CD14-positive monocyte (primary cell): ENCODE results near the gene TAL2. TPM values are rescaled to one million over a fixed set of nuclear protein-coding genes. Genes with fewer than 3 reads are reported as not detected.

Experiments used
- DNase-seq, 3 donors: peaks; one replicate each; pipeline ENCODE4 v3.0.0-alpha.2; 2011 to 2022
- H2AFZ ChIP-seq: 2 replicates; pipeline ENCODE4 v1.6.0; 2012; ENCODE audit warnings: mild to moderate bottlenecking, low read depth, low read length, inconsistent platforms; ENCODE audit not compliant: insufficient read depth, poor library complexity, severe bottlenecking
- H3K27ac ChIP-seq, 2 donors: 1 replicate in 1 of 2; 2 replicates in 1 of 2; pipeline ENCODE4 v1.5.1; 2012 to 2013; ENCODE audit warnings: low read length in 2 of 2, control low read depth in 1 of 2, inconsistent platforms in 1 of 2, low read depth in 1 of 2, mild to moderate bottlenecking in 1 of 2
- H3K27me3 ChIP-seq, 2 donors: one replicate each; pipeline versions ENCODE4 v1.6.0 to v1.6.1; 2011 to 2013; ENCODE audit warnings: low read length in 2 of 2; ENCODE audit not compliant: control insufficient read depth in 2 of 2, insufficient read depth in 2 of 2
- H3K36me3 ChIP-seq, 2 donors: replicated peaks in 1 of 2; 1 replicate in 1 of 2; 2 replicates in 1 of 2; pipeline versions ENCODE4 v1.5.1 to v1.6.1; 2012 to 2013; ENCODE audit warnings: low read length in 2 of 2, control low read depth in 1 of 2, inconsistent platforms in 1 of 2, mild to moderate bottlenecking in 1 of 2; ENCODE audit not compliant: insufficient read depth in 2 of 2, control insufficient read depth in 1 of 2
- H3K4me1 ChIP-seq, 2 donors: 1 replicate in 1 of 2; 2 replicates in 1 of 2; pipeline versions ENCODE4 v1.5.1 to v1.6.1; 2012 to 2013; ENCODE audit warnings: low read length in 2 of 2, control low read depth in 1 of 2, inconsistent platforms in 1 of 2, mild to moderate bottlenecking in 1 of 2, moderate library complexity in 1 of 2; ENCODE audit not compliant: insufficient read depth in 2 of 2, control insufficient read depth in 1 of 2
- H3K4me2 ChIP-seq: replicated peaks from 2 replicates; pipeline ENCODE3; 2012; ENCODE audit warnings: low read length, moderate library complexity, mild to moderate bottlenecking; ENCODE audit not compliant: poor library complexity, severe bottlenecking; ENCODE audit errors: extremely low read depth
- H3K4me3 ChIP-seq, 3 experiments: fragments of 200-600 bp in 1 of 3; sonication (generic) in 1 of 3; replicated peaks in 1 of 3; 1 replicate in 2 of 3; 2 replicates in 1 of 3; pipeline ENCODE4 v1.5.1; 2011 to 2013; ENCODE audit warnings: low read length in 3 of 3, mild to moderate bottlenecking in 3 of 3, control low read depth in 2 of 3, low read depth in 2 of 3, inconsistent platforms in 1 of 3, moderate library complexity in 1 of 3
- H3K79me2 ChIP-seq: 2 replicates; pipeline ENCODE4 v1.6.0; 2012; ENCODE audit warnings: mild to moderate bottlenecking, control low read depth, inconsistent platforms, low read length, moderate library complexity; ENCODE audit not compliant: insufficient read depth
- H3K9ac ChIP-seq: 2 replicates; pipeline ENCODE4 v1.6.0; 2017; ENCODE audit warnings: low read length, mild to moderate bottlenecking; ENCODE audit not compliant: insufficient read depth, poor library complexity, severe bottlenecking
- H3K9me3 ChIP-seq, 2 donors: replicated peaks in 1 of 2; 1 replicate in 1 of 2; 2 replicates in 1 of 2; pipeline versions ENCODE4 v1.5.1 to v1.6.1; 2012 to 2013; ENCODE audit warnings: low read length in 2 of 2, control low read depth in 1 of 2; ENCODE audit not compliant: control insufficient read depth in 1 of 2, insufficient read depth in 1 of 2
- H4K20me1 ChIP-seq: 2 replicates; pipeline ENCODE4 v1.6.0; 2012; ENCODE audit warnings: mild to moderate bottlenecking, low read length, control low read depth, moderate library complexity; ENCODE audit not compliant: insufficient read depth
- H3K27ac Mint-ChIP-seq, 7 donors: one replicate each; pipeline ENCODE4 v1.8.0; 2020; ENCODE audit warnings: mild to moderate bottlenecking in 7 of 7, mixed read lengths in 7 of 7, moderate library complexity in 6 of 7, inconsistent platforms in 2 of 7
- H3K27me3 Mint-ChIP-seq, 3 donors: one replicate each; pipeline ENCODE4 v1.8.0; 2021 to 2022; ENCODE audit warnings: low read depth in 3 of 3, mild to moderate bottlenecking in 3 of 3, mixed read lengths in 3 of 3, moderate library complexity in 3 of 3, inconsistent platforms in 1 of 3
- H3K36me3 Mint-ChIP-seq, 2 donors: one replicate each; pipeline ENCODE4 v1.8.0; 2020; ENCODE audit warnings: mixed read lengths in 2 of 2, inconsistent platforms in 1 of 2, mild to moderate bottlenecking in 1 of 2
- H3K4me1 Mint-ChIP-seq: one replicate; pipeline ENCODE4 v1.8.0; 2020; ENCODE audit warnings: mild to moderate bottlenecking, mixed read lengths
- H3K4me3 Mint-ChIP-seq, 2 donors: one replicate each; pipeline ENCODE4 v1.8.0; 2020; ENCODE audit warnings: mild to moderate bottlenecking in 2 of 2, mixed read lengths in 2 of 2, moderate library complexity in 1 of 2
- H3K9me3 Mint-ChIP-seq, 7 donors: one replicate each; pipeline ENCODE4 v1.8.0; 2020 to 2022; ENCODE audit warnings: mixed read lengths in 7 of 7, mild to moderate bottlenecking in 6 of 7, moderate library complexity in 6 of 7, inconsistent platforms in 2 of 7
- CTCF ChIP-seq: fragments of 200-600 bp; IDR thresholded peaks from one replicate; pipeline ENCODE4 v1.8.0; 2022; ENCODE audit warnings: antibody characterized with exemption, mild to moderate bottlenecking
- WGBS: methylation state at CpG from one replicate; pipeline ENCODE4 v1.1.5; 2013; ENCODE audit warnings: missing lambda C conversion rate; ENCODE audit not compliant: insufficient coverage; 5-methylcytosine and 5-hydroxymethylcytosine counted together
- intact Hi-C, 2 donors: fragments of 100-400 bp; cut with micrococcal nuclease; formaldehyde crosslinking; loops; one replicate each; pipeline versions ENCODE4 v1.15.0 to v1.15.1; 2023
- polyA plus RNA-seq, 3 donors: library from polyadenylated mRNA; depleted of rRNA in 1 of 3; unstranded in 2 of 3; stranded (reverse) in 1 of 3; fragments of 300-500 nt in 2 of 3; fragments of >200 nt in 1 of 3; fragmentation: Illumina TruSeq in 2 of 3; gene quantifications; 1 replicate in 2 of 3; 2 replicates in 1 of 3; pipeline ENCODE4 v1.2.3, GENCODE V29; 2012 to 2021

The TAL2 gene
- polyA plus RNA-seq, 3 donors, result not detected

GRCh38 chr9:105661011-105661410 lies 1.2 kb upstream of the TAL2 start:
- Mint-ChIP-seq H3K27me3 (peaks cover 11 to 28% (median 16%) of the 10 kb centered on the region in 3 donors), H3K27ac (no peak overlapping the region), H3K4me3 (no peak overlapping the region), H3K9me3 (peaks cover 0 to 3% (median 0%) of the 10 kb centered on the region in 7 donors), H3K36me3 (peaks cover 0 to 6% of the 10 kb centered on the region in 2 donors), H3K4me1 (peaks cover 8% of the 10 kb centered on the region)
- Histone ChIP-seq H2AFZ (no peak overlapping the region), H3K27ac (no peak overlapping the region), H3K9me3 (peaks cover 0 to 4% of the 10 kb centered on the region in 2 donors), H3K9ac (no peak overlapping the region), H3K4me2 (no peak overlapping the region), H3K79me2 (no peaks in the 10 kb centered on the region), H3K27me3 (peaks cover 14 to 19% of the 10 kb centered on the region in 2 donors), H4K20me1 (no peaks in the 10 kb centered on the region), H3K4me1 (peaks cover 6 to 7% of the 10 kb centered on the region in 2 donors), H3K4me3 (no peak overlapping the region), H3K36me3 (no peaks in the 10 kb centered on the region)
- TF ChIP-seq CTCF, result no peak
- intact Hi-C loops, result no loop called here
- 97% methylated on average over 3 of the region's 4 CpGs for WGBS
- no peak for DNase-seq

GRCh38 chr9:105663914-105664313 lies 1.7 kb downstream of the TAL2 start:
- Histone ChIP-seq H3K4me2 (no peak overlapping the region), H3K4me3 (no peak overlapping the region), H3K27me3 (no peaks in the 10 kb centered on the region), H3K27ac (no peak overlapping the region), H2AFZ (no peak overlapping the region), H3K4me1 (no peaks in the 10 kb centered on the region), H3K9ac (no peak overlapping the region), H3K9me3 (no peaks in the 10 kb centered on the region), H3K79me2 (no peaks in the 10 kb centered on the region), H4K20me1 (no peaks in the 10 kb centered on the region), H3K36me3 (no peaks in the 10 kb centered on the region)
- no CpG with 5 or more reads among the region's 5 CpGs for WGBS
- Mint-ChIP-seq H3K9me3 (no peaks in the 10 kb centered on the region), H3K27ac (no peak overlapping the region), H3K4me1 (no peaks in the 10 kb centered on the region), H3K36me3 (no peaks in the 10 kb centered on the region), H3K27me3 (peaks cover 0 to 4% (median 3%) of the 10 kb centered on the region in 3 donors), H3K4me3 (no peak overlapping the region)
- no peak for DNase-seq
- intact Hi-C loops, result no loop called here
- TF ChIP-seq CTCF, result no peak
